Stimulated activated CD4-positive, alpha-beta T cell treated with anti-CD3 and anti-CD28 coated beads, TNF-alpha, amount 100 ng/mL, for 24 hours (primary cell): ENCODE data around the gene CDH20.

Source experiments
- DNase-seq, 3 experiments: peaks; one replicate each; pipeline ENCODE4 v3.0.0-alpha.2; 2020; ENCODE audit warnings: low read depth in 3 of 3

CDH20 gene

GRCh38 chr18:61426492-61427053, 93.3 kb downstream of the CDH20 start:
- no peak for DNase-seq

GRCh38 chr18:61428266-61428665, 95.0 kb downstream of the CDH20 start:
- DNase-seq: no peak

GRCh38 chr18:61432590-61432989, 99.4 kb downstream of the CDH20 start:
- no peak for DNase-seq

- DNase-seq: no peak
Observed at GRCh38 chr18:61435064-61435652, 101.9 kb downstream of the CDH20 start.

- no peak for DNase-seq
Observed at GRCh38 chr18:61443081-61443725, 110.0 kb downstream of the CDH20 start.

GRCh38 chr18:61448316-61448715, 115.1 kb downstream of the CDH20 start:
- no peak for DNase-seq

GRCh38 chr18:61459896-61460648, 126.8 kb downstream of the CDH20 start:
- no peak for DNase-seq

DNA sequence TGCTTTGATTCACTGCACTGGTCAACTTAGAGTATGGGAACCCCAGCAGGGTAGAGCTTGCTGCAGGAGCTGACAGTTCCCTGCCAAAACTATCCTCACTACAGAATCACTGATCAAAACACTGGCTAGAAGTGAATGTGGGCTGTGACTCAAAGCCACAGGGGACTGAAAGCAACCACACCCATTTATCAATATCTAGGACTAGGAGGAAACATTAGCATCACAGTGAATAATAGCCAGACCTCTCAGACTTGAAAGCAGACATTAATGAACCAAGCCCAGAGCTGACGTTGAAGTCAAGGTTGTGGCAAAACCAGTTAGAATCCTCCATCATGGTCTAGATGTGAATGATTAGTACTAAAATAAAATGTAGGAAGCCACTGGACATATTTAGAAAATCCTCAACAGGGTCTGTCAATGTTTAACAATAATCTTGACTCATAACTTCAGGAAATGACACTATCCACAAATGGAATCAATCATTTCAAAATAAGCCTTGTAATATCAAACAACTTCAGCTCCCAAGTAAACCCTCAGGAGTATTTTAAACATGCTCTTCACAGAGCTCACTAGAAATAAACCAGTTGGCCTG, 131.4 kb downstream of the CDH20 start:
- no peak for DNase-seq

DNA sequence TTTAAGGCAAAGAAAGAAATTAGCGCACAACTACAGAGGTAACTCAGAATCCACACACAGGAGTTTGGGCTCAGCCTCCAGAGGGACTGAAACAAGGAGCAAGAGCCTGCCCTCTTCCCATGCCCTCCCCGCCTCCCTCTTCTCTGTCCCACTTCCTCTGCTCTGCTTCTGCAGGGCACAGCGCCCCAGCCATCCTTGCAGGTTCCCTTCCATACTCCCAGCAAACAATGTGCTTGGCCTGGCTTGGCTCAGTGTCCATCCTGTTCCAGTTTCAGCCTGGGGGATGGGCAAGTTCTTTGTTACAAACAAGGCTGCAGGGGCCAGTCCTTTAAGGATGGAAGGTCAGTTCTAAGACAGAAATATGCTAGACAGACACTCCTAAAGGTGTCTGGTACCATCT, 133.5 kb downstream of the CDH20 start:
- no peak for DNase-seq

DNA sequence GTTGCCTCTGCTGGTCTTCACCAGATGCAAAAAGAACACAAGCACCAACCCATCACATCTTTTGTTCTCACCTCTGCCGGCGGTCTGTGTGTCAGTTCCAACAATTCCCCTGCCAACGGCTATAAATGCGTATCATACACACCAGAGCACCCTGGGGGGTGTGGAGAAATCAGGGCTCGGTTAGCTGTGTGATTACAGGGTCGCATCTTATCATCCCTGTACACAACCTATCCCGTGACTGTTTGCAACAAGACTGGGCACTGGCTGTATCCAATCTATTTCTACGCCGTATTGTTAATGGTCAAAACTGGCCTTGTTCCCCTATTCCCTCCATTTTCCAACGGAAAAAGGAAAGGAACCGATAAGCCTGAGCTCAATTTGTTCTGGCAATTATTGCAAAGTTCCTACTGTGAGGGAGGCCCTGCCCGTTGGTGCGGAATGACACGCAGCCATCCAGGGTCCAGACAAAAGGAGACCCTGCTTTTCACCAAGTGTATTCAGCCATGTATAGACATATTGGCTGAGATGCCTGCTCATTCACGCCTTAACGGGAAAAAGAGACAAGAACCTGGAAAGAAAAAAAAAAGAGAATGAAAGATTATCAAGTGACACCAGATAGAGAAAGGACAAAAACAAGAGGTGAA, 136.9 kb downstream of the CDH20 start:
- no peak for DNase-seq

- no peak for DNase-seq
Observed at GRCh38 chr18:61471541-61471940, 138.3 kb downstream of the CDH20 start.

GRCh38 chr18:61471942-61472341, 138.7 kb downstream of the CDH20 start:
- DNase-seq: no peak

- DNase-seq: no peak
Observed at GRCh38 chr18:61474341-61474740, 141.1 kb downstream of the CDH20 start.

DNA sequence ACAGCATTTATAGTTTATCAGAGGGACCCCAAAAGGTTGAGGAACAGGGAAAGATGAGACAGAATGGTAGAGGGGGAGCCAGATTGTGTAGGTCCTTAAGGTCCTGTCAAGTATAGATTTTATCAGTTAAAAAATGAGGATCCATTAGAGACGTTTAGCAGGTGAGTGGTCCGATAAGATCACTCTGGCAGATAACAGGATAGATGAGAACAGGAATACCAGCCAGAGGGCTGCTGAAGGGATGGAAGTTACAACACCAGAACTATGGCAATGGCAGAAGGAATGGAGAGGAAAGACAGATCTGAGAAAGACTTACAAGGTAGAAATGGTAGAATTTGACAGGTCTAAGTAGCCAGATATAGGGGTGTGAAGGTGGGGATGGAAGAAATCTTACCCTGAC, 141.7 kb downstream of the CDH20 start:
- no peak for DNase-seq

DNA sequence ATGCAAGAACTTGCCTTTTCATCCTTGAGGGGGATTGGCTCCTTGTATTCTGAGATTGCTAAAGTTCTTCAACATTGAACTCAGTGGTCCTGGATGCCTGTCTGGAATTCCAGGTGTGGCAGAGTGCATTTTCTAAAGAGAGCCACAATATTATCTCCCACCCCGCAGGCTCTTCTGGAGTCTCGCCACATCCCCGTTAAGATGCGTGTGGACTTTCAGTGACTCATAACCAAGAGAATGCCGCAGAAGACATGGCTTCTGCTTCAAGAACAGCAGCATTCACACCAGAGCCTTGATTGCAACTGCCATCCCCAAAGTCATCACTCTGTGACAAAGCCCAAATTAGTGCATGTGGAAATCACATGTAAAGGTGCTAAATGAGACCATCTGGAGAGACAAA, 142.7 kb downstream of the CDH20 start:
- DNase-seq: no peak

GRCh38 chr18:61489334-61489733, 156.1 kb downstream of the CDH20 start:
- no peak for DNase-seq

DNA sequence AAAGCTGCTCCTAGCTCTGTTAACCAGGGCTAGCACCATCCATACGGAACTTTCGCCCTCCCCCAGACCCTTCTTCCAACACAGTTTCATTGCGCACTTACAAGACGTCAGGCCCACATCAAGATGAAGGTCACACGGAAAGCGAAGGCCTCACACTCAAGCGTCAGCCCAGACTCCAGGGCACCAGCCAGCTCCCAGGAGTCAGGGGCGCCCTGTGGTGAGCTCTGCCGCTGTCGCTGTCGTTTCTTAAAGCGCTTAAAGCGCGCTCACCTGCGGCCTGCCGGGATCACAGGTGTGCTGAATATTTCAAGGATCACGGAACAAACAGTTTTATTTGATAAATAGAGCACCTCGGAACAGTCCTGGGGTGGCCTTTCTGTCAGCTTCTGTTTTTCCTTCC, 163.1 kb downstream of the CDH20 start:
- DNase-seq: no peak

DNA sequence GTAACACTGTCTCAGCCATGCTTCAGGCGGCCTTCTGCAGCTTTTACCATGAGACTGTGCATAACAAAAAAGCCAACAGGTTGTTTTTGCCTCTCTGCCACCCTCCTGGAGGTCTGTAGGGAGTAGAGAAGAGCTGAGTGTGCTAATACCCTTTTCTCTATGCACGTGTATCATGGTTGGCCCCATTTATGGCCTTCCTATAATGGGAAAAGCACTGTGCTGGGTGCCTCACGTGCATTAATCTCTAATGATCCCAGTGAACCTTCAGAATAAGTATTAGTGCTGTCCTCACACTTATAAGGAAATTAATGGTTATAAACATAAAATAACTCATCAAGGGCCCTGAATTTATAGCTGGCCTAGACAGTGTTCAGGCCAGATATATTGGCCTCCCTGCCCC, 164.2 kb downstream of the CDH20 start:
- DNase-seq: no peak

- no peak for DNase-seq
Observed at GRCh38 chr18:61502472-61502871, 169.2 kb downstream of the CDH20 start.

GRCh38 chr18:61503688-61504087, 170.5 kb downstream of the CDH20 start:
- DNase-seq: no peak

GRCh38 chr18:61528961-61529360, 195.7 kb downstream of the CDH20 start:
- DNase-seq: no peak

GRCh38 chr18:61530681-61531080, 197.5 kb downstream of the CDH20 start:
- DNase-seq: no peak
